Measurements from ENCODE around the gene ADARB2. TPM values are rescaled to one million over a fixed set of nuclear protein-coding genes. Genes with fewer than 3 reads are reported as not detected.

The ADARB2 gene
- total RNA-seq, 1 experiment from 2014 or later: not detected

DNA sequence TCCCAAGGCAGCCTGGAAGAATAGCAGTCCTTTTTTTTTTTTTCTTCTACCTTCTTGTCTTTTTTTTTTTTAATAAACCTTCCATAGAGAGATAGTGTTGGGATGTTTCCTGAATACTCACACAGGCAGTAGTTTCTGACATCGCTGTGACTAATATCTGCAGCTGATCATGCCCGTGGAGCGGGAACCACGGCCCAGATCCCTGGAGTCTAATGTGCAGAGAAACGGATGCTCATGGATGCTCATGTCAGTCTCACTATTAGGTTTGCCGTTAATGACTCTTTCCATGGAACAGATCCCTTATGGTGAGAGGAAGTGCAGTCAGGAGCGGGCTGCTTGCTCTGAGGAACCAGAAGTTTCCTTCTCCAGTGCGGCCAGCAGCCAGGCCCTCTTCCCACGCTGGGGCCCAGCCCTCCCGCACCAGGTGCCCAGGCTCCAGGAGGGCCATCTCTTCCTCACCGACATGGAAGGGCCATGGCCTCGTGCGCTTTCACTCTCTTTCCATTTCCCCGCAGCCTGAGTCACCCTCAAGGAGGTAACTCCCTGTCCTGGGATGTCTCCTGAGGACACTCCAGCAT is 548.7 kb downstream of the ADARB2 start:
- CTCF ChIA-PET: no interaction called here
- Mint-ChIP-seq H3K27me3 (ENCODE audit: unreplicated experiment) (peaks cover 42% of the 10 kb centered on the region), H3K27ac (ENCODE audit: unreplicated experiment) (no peak overlapping the region), H3K4me1 (ENCODE audit: low read depth, unreplicated experiment) (no peaks in the 10 kb centered on the region), H3K4me3 (ENCODE audit: low read depth, unreplicated experiment) (no peak overlapping the region), H3K9me3 (ENCODE audit: low read depth, unreplicated experiment) (no peaks in the 10 kb centered on the region), H3K36me3 (ENCODE audit: insufficient read depth, unreplicated experiment) (no peaks in the 10 kb centered on the region)
- TF ChIP-seq, protein P1, sequence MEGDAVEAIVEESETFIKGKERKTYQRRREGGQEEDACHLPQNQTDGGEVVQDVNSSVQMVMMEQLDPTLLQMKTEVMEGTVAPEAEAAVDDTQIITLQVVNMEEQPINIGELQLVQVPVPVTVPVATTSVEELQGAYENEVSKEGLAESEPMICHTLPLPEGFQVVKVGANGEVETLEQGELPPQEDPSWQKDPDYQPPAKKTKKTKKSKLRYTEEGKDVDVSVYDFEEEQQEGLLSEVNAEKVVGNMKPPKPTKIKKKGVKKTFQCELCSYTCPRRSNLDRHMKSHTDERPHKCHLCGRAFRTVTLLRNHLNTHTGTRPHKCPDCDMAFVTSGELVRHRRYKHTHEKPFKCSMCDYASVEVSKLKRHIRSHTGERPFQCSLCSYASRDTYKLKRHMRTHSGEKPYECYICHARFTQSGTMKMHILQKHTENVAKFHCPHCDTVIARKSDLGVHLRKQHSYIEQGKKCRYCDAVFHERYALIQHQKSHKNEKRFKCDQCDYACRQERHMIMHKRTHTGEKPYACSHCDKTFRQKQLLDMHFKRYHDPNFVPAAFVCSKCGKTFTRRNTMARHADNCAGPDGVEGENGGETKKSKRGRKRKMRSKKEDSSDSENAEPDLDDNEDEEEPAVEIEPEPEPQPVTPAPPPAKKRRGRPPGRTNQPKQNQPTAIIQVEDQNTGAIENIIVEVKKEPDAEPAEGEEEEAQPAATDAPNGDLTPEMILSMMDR (IDR thresholded peaks at IDR 0.05; ENCODE audit: unreplicated experiment): no peak
- no peak for DNase-seq
- BruUV-seq (replicated peaks): no TSS peak
- intact Hi-C loops (cut with micrococcal nuclease; ENCODE audit: unreplicated experiment): no loop called here

DNA sequence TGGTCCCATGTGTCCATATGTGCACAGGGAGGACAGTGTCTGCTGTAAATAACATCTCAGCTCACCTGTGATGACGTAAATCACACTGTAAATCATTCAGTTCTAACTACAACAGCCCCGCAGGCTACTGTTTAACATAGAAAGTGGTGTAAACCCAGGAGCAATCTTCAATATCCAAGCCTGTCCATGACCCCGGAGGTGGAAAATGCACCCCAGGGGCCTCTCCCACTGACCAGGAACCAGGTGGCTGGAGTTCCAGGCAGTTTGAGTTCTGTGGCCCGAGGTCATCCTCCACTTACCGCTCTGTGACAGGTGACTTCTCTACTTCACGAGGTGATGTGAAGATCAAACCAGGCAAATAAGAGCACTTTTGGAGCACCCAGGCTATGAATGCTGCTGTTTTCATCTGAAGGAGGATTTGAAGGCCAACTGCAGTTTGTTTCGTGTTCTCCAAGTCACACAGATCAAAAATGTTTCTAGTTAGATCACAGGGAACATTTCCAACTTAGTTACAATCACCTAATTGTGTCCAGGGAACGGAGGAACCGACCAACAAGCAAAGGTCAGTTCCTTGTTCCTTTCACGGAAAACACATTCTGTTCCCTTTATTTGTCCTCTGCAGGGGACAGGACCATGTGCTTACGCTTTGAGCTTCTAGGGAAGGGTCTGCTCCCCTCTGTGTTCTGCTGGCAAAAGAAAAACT is 549.3 kb downstream of the ADARB2 start:
- TF ChIP-seq, protein P1 (IDR thresholded peaks at IDR 0.05; ENCODE audit: unreplicated experiment): no peak
- Mint-ChIP-seq H3K9me3 (ENCODE audit: low read depth, unreplicated experiment) (no peaks in the 10 kb centered on the region), H3K4me3 (ENCODE audit: low read depth, unreplicated experiment) (no peak overlapping the region), H3K36me3 (ENCODE audit: insufficient read depth, unreplicated experiment) (no peaks in the 10 kb centered on the region), H3K4me1 (ENCODE audit: low read depth, unreplicated experiment) (no peaks in the 10 kb centered on the region), H3K27ac (ENCODE audit: unreplicated experiment) (no peak overlapping the region), H3K27me3 (ENCODE audit: unreplicated experiment) (peaks cover 42% of the 10 kb centered on the region)
- BruUV-seq (replicated peaks): no TSS peak
- CTCF ChIA-PET: no interaction called here
- DNase-seq: no peak
- intact Hi-C loops (cut with micrococcal nuclease; ENCODE audit: unreplicated experiment): no loop called here

DNA sequence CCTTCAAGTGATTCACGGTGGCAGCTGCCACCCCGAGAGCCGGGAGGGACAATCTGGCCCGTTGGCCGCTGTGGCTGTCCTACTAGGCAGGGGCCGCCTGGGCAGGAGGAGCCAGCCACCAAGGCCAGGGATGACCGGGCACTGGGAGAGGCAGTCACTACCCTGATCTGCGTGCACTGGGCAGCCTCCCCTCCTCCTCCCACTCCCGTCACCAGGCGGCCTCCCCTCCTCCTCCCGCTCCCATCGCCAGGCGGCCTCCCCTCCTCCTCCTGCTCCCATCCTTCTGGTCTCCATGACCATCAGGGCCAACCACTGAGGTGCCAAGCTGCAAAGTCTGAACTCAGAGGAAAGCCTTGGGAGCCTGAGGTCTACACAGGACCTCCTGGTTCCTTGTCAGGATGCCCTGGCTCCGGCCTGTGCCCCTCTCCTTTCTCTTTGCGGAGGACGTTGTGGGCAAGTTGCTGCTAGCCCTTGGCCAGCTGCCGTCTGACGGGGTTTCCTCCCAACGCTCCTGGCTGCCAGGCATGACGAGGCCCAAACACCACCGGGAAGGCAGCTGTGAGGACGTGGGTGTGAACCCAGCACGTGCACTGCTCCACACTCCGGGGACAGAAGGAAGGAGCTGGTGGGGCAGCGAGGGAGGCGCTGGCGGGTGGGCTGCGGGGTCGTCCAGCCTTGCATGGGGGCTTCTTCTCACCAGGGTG is 550.0 kb downstream of the ADARB2 start:
- Mint-ChIP-seq H3K27me3 (ENCODE audit: unreplicated experiment) (peaks cover 42% of the 10 kb centered on the region), H3K36me3 (ENCODE audit: insufficient read depth, unreplicated experiment) (no peaks in the 10 kb centered on the region), H3K27ac (ENCODE audit: unreplicated experiment) (no peak overlapping the region), H3K4me1 (ENCODE audit: low read depth, unreplicated experiment) (no peaks in the 10 kb centered on the region), H3K9me3 (ENCODE audit: low read depth, unreplicated experiment) (no peaks in the 10 kb centered on the region), H3K4me3 (ENCODE audit: low read depth, unreplicated experiment) (no peak overlapping the region)
- BruUV-seq (replicated peaks): no TSS peak
- CTCF ChIA-PET: interaction anchor here (0.7 kb wide), 1 partner anchor 63 kb away, joined by 3 read pairs; no protein-coding TSS in a partner anchor
- TF ChIP-seq, protein P1 (IDR thresholded peaks at IDR 0.05; ENCODE audit: unreplicated experiment): no peak
- intact Hi-C loops (cut with micrococcal nuclease; ENCODE audit: unreplicated experiment): no loop called here
- no peak for DNase-seq

DNA sequence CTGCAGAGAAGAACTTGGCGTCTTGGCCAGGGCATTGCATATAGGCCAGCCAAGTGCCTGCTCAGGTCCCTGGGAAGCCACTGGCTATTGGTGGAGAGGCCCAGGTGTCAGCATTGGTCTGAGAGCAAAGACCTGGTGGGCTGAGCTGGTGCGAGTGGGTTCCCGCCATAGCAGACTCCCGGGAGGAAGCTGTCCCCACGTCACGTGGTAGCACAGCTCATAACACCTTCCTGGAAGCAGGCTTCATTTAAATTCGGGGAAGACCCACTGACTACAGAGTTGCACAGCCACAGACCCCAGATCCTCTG is 550.7 kb downstream of the ADARB2 start:
- CTCF ChIA-PET: interaction anchor here (0.7 kb wide), 1 partner anchor 64 kb away, joined by 3 read pairs; no protein-coding TSS in a partner anchor
- BruUV-seq (replicated peaks): no TSS peak
- intact Hi-C loops (cut with micrococcal nuclease; ENCODE audit: unreplicated experiment): no loop called here
- Mint-ChIP-seq H3K4me1 (ENCODE audit: low read depth, unreplicated experiment) (no peaks in the 10 kb centered on the region), H3K36me3 (ENCODE audit: insufficient read depth, unreplicated experiment) (no peaks in the 10 kb centered on the region), H3K9me3 (ENCODE audit: low read depth, unreplicated experiment) (no peaks in the 10 kb centered on the region), H3K27ac (ENCODE audit: unreplicated experiment) (no peak overlapping the region), H3K27me3 (ENCODE audit: unreplicated experiment) (peaks cover 49% of the 10 kb centered on the region), H3K4me3 (ENCODE audit: low read depth, unreplicated experiment) (no peak overlapping the region)
- no peak for DNase-seq
- TF ChIP-seq, protein P1 (IDR thresholded peaks at IDR 0.05; ENCODE audit: unreplicated experiment): no peak

Measured in Calu3 (cell line).